ENCODE results near the gene ZDHHC14.

Gene ZDHHC14

GRCh38 chr6:157492249-157492648 lies 111.3 kb downstream of the ZDHHC14 start:
- H3K4me1 Mint-ChIP-seq, result peaks cover 62% of the 10 kb centered on the region
- H3K36me3 Mint-ChIP-seq, result peaks cover 26% of the 10 kb centered on the region
- H3K4me3 Mint-ChIP-seq, result no peak overlapping the region
- peak overlapping the region; percentile 38 for H3K27ac Mint-ChIP-seq
- ATAC-seq, result no peak
- peaks cover 2% of the 10 kb centered on the region for H3K9me3 Mint-ChIP-seq
- no peaks in the 10 kb centered on the region for H3K27me3 Mint-ChIP-seq

- Mint-ChIP-seq H3K9me3 (peaks cover 2% of the 10 kb centered on the region), H3K4me3 (no peak overlapping the region), H3K4me1 (peaks cover 62% of the 10 kb centered on the region), H3K27ac (peak overlapping the region; percentile 38), H3K27me3 (no peaks in the 10 kb centered on the region), H3K36me3 (peaks cover 30% of the 10 kb centered on the region)
- ATAC-seq, result no peak
These were observed 111.8 kb downstream of the ZDHHC14 start for GRCh38 chr6:157492741-157493140.

GRCh38 chr6:157493173-157493572 lies 112.2 kb downstream of the ZDHHC14 start:
- H3K4me1 Mint-ChIP-seq, result peaks cover 62% of the 10 kb centered on the region
- H3K27ac Mint-ChIP-seq, result peak overlapping the region; percentile 38
- H3K36me3 Mint-ChIP-seq, result peaks cover 30% of the 10 kb centered on the region
- ATAC-seq, result no peak
- no peak overlapping the region for H3K4me3 Mint-ChIP-seq
- H3K27me3 Mint-ChIP-seq, result no peaks in the 10 kb centered on the region
- H3K9me3 Mint-ChIP-seq, result peaks cover 2% of the 10 kb centered on the region

- H3K36me3 Mint-ChIP-seq, result peaks cover 30% of the 10 kb centered on the region
These were observed 112.6 kb downstream of the ZDHHC14 start for GRCh38 chr6:157493576-157493975.

GRCh38 chr6:157494132-157494710 lies 113.2 kb downstream of the ZDHHC14 start:
- Mint-ChIP-seq H3K27me3 (no peaks in the 10 kb centered on the region), H3K4me3 (no peak overlapping the region), H3K4me1 (peaks cover 65% of the 10 kb centered on the region), H3K9me3 (peaks cover 2% of the 10 kb centered on the region), H3K27ac (no peak overlapping the region), H3K36me3 (peaks cover 30% of the 10 kb centered on the region)
- ATAC-seq, result no peak

More at GRCh38 chr6:157493576-157493975, 112.6 kb downstream of the ZDHHC14 start:
- no peaks in the 10 kb centered on the region for H3K27me3 Mint-ChIP-seq
- H3K4me1 Mint-ChIP-seq, result peaks cover 62% of the 10 kb centered on the region
- no peak for ATAC-seq
- peaks cover 2% of the 10 kb centered on the region for H3K9me3 Mint-ChIP-seq
- no peak overlapping the region for H3K4me3 Mint-ChIP-seq
- no peak overlapping the region for H3K27ac Mint-ChIP-seq

GRCh38 chr6:157496534-157497095 lies 115.6 kb downstream of the ZDHHC14 start:
- Mint-ChIP-seq H3K4me1 (peaks cover 70% of the 10 kb centered on the region), H3K9me3 (peaks cover 5% of the 10 kb centered on the region), H3K27me3 (no peaks in the 10 kb centered on the region), H3K4me3 (no peak overlapping the region), H3K36me3 (peaks cover 44% of the 10 kb centered on the region), H3K27ac (no peak overlapping the region)
- ATAC-seq, result no peak

- Mint-ChIP-seq H3K36me3 (peaks cover 38% of the 10 kb centered on the region), H3K9me3 (peaks cover 5% of the 10 kb centered on the region), H3K4me3 (no peak overlapping the region), H3K27me3 (no peaks in the 10 kb centered on the region), H3K27ac (peak overlapping the region; percentile 19), H3K4me1 (peaks cover 65% of the 10 kb centered on the region)
- no peak for ATAC-seq
These were observed 116.6 kb downstream of the ZDHHC14 start for GRCh38 chr6:157497579-157497978.

- Mint-ChIP-seq H3K4me1 (peaks cover 65% of the 10 kb centered on the region), H3K36me3 (peaks cover 32% of the 10 kb centered on the region), H3K4me3 (no peak overlapping the region), H3K27ac (peak overlapping the region; percentile 24), H3K27me3 (no peaks in the 10 kb centered on the region), H3K9me3 (peaks cover 5% of the 10 kb centered on the region)
- ATAC-seq, result no peak
These were observed 117.8 kb downstream of the ZDHHC14 start for GRCh38 chr6:157498817-157499216.

GRCh38 chr6:157500022-157500421 lies 119.0 kb downstream of the ZDHHC14 start:
- Mint-ChIP-seq H3K36me3 (peaks cover 35% of the 10 kb centered on the region), H3K27me3 (no peaks in the 10 kb centered on the region), H3K4me1 (peaks cover 56% of the 10 kb centered on the region), H3K4me3 (no peak overlapping the region), H3K9me3 (peaks cover 7% of the 10 kb centered on the region), H3K27ac (peak overlapping the region; percentile 22)
- ATAC-seq, result no peak

GRCh38 chr6:157503018-157503747 lies 122.2 kb downstream of the ZDHHC14 start:
- peaks cover 42% of the 10 kb centered on the region for H3K4me1 Mint-ChIP-seq
- peaks cover 13% of the 10 kb centered on the region for H3K9me3 Mint-ChIP-seq
- no peak overlapping the region for H3K4me3 Mint-ChIP-seq
- no peak overlapping the region for H3K27ac Mint-ChIP-seq
- peaks cover 48% of the 10 kb centered on the region for H3K36me3 Mint-ChIP-seq
- H3K27me3 Mint-ChIP-seq, result no peaks in the 10 kb centered on the region
- ATAC-seq, result no peak

- Mint-ChIP-seq H3K4me3 (no peak overlapping the region), H3K9me3 (peaks cover 10% of the 10 kb centered on the region), H3K27ac (no peak overlapping the region), H3K4me1 (peaks cover 40% of the 10 kb centered on the region), H3K36me3 (peaks cover 52% of the 10 kb centered on the region), H3K27me3 (no peaks in the 10 kb centered on the region)
- no peak for ATAC-seq
These were observed 125.0 kb downstream of the ZDHHC14 start for GRCh38 chr6:157505912-157506491.

GRCh38 chr6:157510323-157511188 lies 129.6 kb downstream of the ZDHHC14 start:
- H3K27ac Mint-ChIP-seq, result peak overlapping the region; percentile 80
- H3K27me3 Mint-ChIP-seq, result no peaks in the 10 kb centered on the region
- H3K9me3 Mint-ChIP-seq, result peaks cover 3% of the 10 kb centered on the region
- ATAC-seq, result peak; percentile 43
- peak overlapping the region; percentile 76 for H3K4me3 Mint-ChIP-seq
- H3K4me1 Mint-ChIP-seq, result peaks cover 49% of the 10 kb centered on the region
- peaks cover 54% of the 10 kb centered on the region for H3K36me3 Mint-ChIP-seq

- no peak for ATAC-seq
- Mint-ChIP-seq H3K9me3 (peaks cover 2% of the 10 kb centered on the region), H3K27ac (no peak overlapping the region), H3K36me3 (peaks cover 48% of the 10 kb centered on the region), H3K4me3 (no peak overlapping the region), H3K4me1 (peaks cover 57% of the 10 kb centered on the region), H3K27me3 (no peaks in the 10 kb centered on the region)
These were observed 130.8 kb downstream of the ZDHHC14 start for GRCh38 chr6:157511682-157512381.

GRCh38 chr6:157512382-157512682 lies 131.3 kb downstream of the ZDHHC14 start:
- no peak for ATAC-seq
- Mint-ChIP-seq H3K9me3 (no peaks in the 10 kb centered on the region), H3K4me1 (peaks cover 57% of the 10 kb centered on the region), H3K36me3 (peaks cover 45% of the 10 kb centered on the region), H3K27me3 (no peaks in the 10 kb centered on the region), H3K4me3 (no peak overlapping the region), H3K27ac (no peak overlapping the region)

Data from stimulated activated memory B cell treated with anti-CD40 and anti-IgM and Interleukin-4, amounts not matched to agents 10 μg/mL and 1 μg/mL and 100 μg/mL, for 72 hours (primary cell).